HL-60/S4 treated with retinoic acid at 250 ng/mL for 4 days and 3 days (cell line): ENCODE data around the gene RASL10B.
"Not testable (repeated sequence)": the region's sequence is repeated elsewhere in the genome, so short reads cannot be mapped to it uniquely, and the experiment has no call there.

Experiments used
- in situ Hi-C: fragments of 300-500 bp; cut with MboI; formaldehyde crosslinking; loops from 2 replicates; pipeline ENCODE4 v1.7.0; 2022; ENCODE audit warnings: low sequenced_read_pairs

Gene RASL10B

DNA sequence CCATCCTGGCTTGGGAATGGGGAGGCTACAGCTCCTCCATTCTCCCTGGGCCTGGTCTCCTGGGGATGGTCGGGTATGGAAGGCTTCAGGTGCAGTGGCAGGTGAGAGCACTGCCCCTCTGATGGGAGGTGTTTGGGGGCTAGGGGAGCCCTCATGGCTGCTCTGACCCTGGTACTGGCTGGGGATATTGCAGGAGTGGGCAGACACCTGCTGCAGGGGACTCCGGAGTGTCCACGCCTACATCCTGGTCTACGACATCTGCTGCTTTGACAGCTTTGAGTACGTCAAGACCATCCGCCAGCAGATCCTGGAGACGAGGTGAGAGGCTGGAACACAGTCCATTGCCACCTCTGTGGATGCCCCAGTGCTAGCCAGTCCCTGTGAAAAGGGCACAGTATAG is 8.8 kb downstream of the RASL10B start:
- in situ Hi-C loops: loop anchor here (25.0 kb wide), 2 partner anchors 128 to 428 kb away; no protein-coding TSS in a partner anchor

- in situ Hi-C loops: loop anchor here (25.0 kb wide), 2 partner anchors 129 to 429 kb away; no protein-coding TSS in a partner anchor
Measured at GRCh38 chr17:35740997-35741931, 9.8 kb downstream of the RASL10B start.

- in situ Hi-C loops: loop anchor here (25.0 kb wide), 2 partner anchors 130 to 430 kb away; no protein-coding TSS in a partner anchor
Measured at GRCh38 chr17:35742496-35742895, 11.1 kb downstream of the RASL10B start.

DNA sequence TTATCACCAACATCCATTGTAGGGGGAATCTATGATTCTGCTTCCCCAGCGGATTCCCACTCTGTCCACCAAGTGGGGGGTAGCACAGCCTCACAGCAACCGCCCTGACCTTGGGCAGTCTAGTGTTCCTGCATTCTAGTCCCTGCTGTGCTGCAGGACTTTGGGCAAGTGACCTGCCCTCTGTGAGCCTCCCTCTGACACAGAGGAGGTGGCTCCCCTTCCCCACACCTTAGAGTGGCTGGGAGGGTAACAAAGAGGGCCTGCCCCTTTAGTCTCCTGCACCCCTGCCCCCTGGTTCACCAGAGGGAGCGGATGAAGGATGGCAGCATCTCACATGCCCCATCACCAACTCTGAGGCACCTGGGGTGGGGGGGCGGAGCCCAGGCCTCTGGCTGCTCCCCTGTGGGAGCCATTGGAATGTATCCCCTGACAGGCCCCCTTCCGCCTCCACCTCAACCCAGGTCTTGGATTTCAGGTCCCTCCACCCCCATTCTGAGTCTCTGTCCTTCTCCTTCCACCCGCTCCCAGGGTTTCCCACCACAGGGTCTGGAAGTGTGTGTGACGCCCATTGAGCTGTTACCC is 11.5 kb downstream of the RASL10B start:
- in situ Hi-C loops: loop anchor here (25.0 kb wide), 2 partner anchors 131 to 431 kb away; no protein-coding TSS in a partner anchor

GRCh38 chr17:35743626-35744328 is 12.3 kb downstream of the RASL10B start:
- in situ Hi-C loops: loop anchor here (25.0 kb wide), 2 partner anchors 131 to 431 kb away; no protein-coding TSS in a partner anchor

- in situ Hi-C loops: loop anchor here (25.0 kb wide), 2 partner anchors 133 to 433 kb away; no protein-coding TSS in a partner anchor
Measured at GRCh38 chr17:35744830-35745229, 13.4 kb downstream of the RASL10B start.

DNA sequence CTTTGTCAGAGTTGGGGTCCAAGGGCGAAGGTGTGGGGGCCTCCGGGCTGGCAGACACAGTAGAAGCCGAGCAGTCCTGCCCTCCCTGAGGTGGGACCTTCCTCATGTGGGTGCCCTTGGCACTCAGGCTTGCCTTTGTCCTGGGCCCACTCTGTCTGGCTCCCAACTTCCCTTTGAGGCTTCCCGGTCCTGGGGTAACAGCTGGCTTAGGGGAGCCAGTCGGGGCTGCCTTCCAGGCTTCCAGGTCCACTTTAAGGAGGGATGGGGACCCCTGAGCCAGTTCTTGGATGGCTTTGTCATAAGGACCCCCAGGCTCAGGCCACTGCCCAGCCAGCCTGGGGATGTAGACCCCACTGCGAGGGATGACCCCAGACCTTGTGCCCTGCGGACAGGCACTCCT is 13.8 kb downstream of the RASL10B start:
- in situ Hi-C loops: loop anchor here (25.0 kb wide), 2 partner anchors 133 to 433 kb away; no protein-coding TSS in a partner anchor

DNA sequence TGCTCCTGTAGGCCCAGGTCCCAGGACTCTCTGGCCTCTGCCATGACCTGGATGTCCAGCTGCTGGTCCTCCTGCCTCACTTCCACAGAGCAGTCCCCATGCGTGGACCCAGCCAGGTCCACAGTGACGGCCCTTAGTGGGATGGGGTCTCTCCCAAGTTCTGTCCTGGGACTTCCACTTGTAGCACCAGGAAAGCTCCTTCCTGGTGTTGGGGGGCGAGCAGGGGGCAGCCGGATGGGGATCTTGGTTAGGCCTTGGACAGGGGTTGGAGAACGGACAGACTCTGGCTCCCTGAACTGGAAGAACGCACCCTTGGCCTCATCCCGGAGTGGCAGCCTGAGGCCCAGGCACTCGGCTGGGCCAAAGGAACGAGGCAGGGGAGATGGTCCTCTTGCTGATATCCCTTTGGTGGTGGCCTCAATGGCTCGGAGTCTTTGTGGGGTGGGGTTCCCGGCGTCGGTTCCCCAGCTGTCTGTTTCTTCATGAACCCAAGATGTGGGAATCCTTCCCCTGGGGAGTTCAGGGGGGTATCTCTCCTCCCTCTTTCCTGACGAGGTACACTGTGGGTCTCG is 14.4 kb downstream of the RASL10B start:
- in situ Hi-C loops: loop anchor here (25.0 kb wide), 2 partner anchors 134 to 434 kb away; no protein-coding TSS in a partner anchor

DNA sequence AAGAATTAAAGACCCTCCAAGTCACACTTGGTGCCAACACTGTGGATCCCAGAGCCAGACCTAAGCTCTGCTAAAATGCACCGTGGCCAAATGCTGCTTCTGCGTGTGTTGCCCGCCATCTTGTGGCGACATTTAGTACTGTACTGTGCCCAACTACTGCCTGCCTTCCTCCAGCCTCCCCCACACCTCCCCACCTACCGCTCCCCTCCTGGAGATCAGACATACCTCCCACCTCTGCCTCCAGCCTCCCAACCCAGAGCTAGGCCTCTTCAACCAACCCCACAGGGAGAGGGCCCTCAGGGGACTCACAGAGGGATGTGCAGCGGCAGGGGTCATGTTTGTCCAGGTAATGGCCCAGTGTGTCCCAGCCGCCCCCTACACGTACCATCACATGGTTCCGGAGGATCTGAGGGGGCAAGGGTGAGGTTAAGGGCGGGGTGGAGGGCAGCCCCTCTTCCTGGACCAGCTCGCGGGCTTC is 16.1 kb downstream of the RASL10B start:
- in situ Hi-C loops: loop anchor here (25.0 kb wide), 2 partner anchors 135 to 435 kb away; no protein-coding TSS in a partner anchor

DNA sequence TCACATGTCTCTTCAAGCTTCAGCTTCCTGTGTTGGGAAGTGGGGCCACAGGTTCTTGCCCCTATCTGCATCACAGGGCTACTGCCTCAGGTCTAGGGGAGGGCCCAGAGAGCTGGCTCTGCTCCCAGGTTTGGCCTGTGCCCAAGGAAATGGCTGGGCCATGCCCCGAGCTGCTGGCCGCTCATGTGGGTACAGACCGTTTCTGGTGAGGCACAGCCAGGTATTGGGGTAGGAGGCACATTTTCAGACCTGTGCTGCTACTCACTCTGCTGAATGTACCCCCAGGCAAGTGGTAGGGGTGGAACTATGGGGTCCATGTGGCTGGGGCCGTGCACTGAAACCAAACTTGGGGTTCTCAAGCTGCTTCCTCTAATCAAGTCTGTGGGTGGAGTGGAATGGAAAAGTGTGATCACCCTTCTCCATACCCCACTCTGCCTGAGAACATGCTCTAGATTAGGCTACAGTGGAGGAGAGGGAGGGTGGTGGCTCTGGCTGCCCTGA is 17.0 kb downstream of the RASL10B start:
- in situ Hi-C loops: loop anchor here (25.0 kb wide), 2 partner anchors 136 to 436 kb away; no protein-coding TSS in a partner anchor

DNA sequence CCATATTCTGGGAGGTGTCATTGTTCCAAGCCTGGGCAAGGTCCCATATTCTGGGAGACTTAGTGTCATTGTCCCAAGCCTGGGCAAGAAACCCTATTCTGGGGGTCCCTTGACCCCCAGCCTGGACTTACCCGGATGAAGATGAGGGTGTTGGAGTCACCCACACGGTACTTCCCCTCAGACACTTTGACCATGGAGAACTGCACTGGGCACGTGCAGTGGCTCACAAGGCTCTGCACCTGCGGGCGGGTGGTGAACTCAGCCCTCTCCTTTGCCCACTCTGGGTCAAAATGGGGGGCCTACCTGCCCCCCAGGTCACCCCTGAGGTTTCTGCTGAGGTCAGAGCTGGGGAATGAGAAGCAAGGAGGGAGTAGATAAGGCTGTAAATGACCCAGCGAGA is 17.5 kb downstream of the RASL10B start:
- in situ Hi-C loops: loop anchor here (25.0 kb wide), 2 partner anchors 137 to 437 kb away; no protein-coding TSS in a partner anchor

GRCh38 chr17:35749560-35750412 is 18.3 kb downstream of the RASL10B start:
- in situ Hi-C loops: loop anchor here (25.0 kb wide), 2 partner anchors 137 to 437 kb away; no protein-coding TSS in a partner anchor

- in situ Hi-C loops: no loop called here
Measured at GRCh38 chr17:35750526-35751395, 19.3 kb downstream of the RASL10B start.

- in situ Hi-C loops: not testable (repeated sequence)
Measured at GRCh38 chr17:35751541-35751940, 20.1 kb downstream of the RASL10B start.

DNA sequence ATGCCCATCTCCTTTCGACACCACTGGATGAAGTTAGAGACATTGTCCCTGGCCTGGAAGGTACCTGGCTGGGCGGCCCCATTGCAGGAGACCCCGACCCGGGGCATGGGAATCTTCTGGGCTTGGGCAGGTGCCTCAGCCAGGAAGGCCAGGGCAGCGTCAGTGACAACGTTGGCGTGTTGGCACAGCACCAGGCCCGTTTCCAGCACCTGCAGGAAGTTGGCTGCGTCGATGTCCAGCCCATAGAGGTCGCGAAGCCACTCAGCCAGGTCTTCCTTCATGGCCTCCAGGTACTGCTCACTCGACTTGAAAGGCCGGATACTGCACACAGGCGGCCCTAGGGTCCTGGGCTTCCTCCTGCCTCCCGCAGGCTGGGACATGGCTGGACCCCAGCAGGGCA is 21.0 kb downstream of the RASL10B start:
- in situ Hi-C loops: no loop called here

GRCh38 chr17:35752945-35753764 is 21.7 kb downstream of the RASL10B start, which contains the start of gene GAS2L2:
TSS of gene GAS2L2 (minus strand) at chr17:35753239. CDS start at chr17:35752850, 389 bp downstream.
- in situ Hi-C loops: no loop called here

DNA sequence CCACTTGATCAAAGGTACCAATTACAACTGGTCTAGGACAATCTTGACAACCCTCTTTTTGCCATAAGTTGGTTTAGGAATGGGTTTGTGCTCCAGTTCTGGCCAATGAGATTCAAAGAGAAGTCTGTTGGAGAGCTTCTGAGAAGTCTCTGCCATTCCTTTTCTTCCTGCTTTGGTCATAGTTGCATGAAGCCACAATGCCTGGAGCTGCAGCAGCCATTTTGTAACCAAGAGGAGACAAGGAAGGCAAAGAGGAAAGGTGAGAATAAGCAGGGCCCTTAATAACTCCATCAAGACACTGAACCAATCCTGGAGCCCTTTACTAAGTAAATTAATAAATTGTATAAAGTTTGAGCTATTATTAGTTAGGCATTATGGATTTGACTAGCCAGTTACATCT is 25.8 kb downstream of the RASL10B start:
- in situ Hi-C loops: no loop called here
